SK-N-SH (cell line): ENCODE measurements around the gene MYPN. TPM values are rescaled to one million over a fixed set of nuclear protein-coding genes. Genes with fewer than 3 reads are reported as not detected.

Source experiments
- CTCF ChIA-PET: fragments of 300-600, 350-600 bp; formaldehyde crosslinking; extraction: SDS; loops from one replicate; lab custom pipeline; 2021; lab: Yijun Ruan, JAX
- POLR2A ChIA-PET: fragments of 350-600 bp; sonication (Branson Sonifier 250); formaldehyde crosslinking; extraction: SDS; loops from one replicate; lab custom pipeline; 2020; ENCODE audit warnings: antibody characterized with exemption, inconsistent platforms; lab: Yijun Ruan, JAX
- DNase-seq: peaks from one replicate; pipeline ENCODE4 v3.0.0; 2012
- H2AFZ ChIP-seq: fragments of 200-600 bp; sonication (generic); 2 replicates; pipeline ENCODE4 v1.8.1; 2016; ENCODE audit warnings: antibody characterized with exemption, mild to moderate bottlenecking, low read depth
- H3F3A ChIP-seq: fragments of 200-600 bp; sonication (generic); replicated peaks from 2 replicates; pipeline ENCODE3; 2016; ENCODE audit warnings: antibody characterized with exemption, mild to moderate bottlenecking; ENCODE audit not compliant: insufficient read depth
- H3K27ac ChIP-seq, 2 experiments: fragments of 200-500 bp in 1 of 2; fragments of 200-600 bp in 1 of 2; sonication (Bioruptor generic) in 1 of 2; sonication (generic), shearing (Covaris generic) in 1 of 2; 2 replicates each; pipeline versions ENCODE4 v1.5.1 to v1.6.1; 2014 to 2016; ENCODE audit warnings: low read depth in 2 of 2, inconsistent platforms in 1 of 2, low read length in 1 of 2, mild to moderate bottlenecking in 1 of 2, mixed read lengths in 1 of 2
- H3K27me3 ChIP-seq: fragments of 200-600 bp; sonication (generic), shearing (Covaris generic); 2 replicates; pipeline ENCODE4 v1.6.1; 2016; ENCODE audit warnings: mixed run types; ENCODE audit not compliant: insufficient read depth
- H3K36me3 ChIP-seq, 2 experiments: fragments of 200-500 bp in 1 of 2; fragments of 200-600 bp in 1 of 2; sonication (Bioruptor generic) in 1 of 2; sonication (generic) in 1 of 2; replicated peaks in 1 of 2; 2 replicates each; pipeline versions ENCODE3 to v1.5.1; 2014 to 2016; ENCODE audit warnings: low read length in 1 of 2, mild to moderate bottlenecking in 1 of 2; ENCODE audit not compliant: insufficient read depth in 2 of 2, control insufficient read depth in 1 of 2
- H3K4me1 ChIP-seq, 2 experiments: fragments of 200-500 bp in 1 of 2; fragments of 200-600 bp in 1 of 2; sonication (Bioruptor generic) in 1 of 2; sonication (generic), shearing (Covaris generic) in 1 of 2; 2 replicates each; pipeline versions ENCODE4 v1.5.1 to v1.6.1; 2014 to 2016; ENCODE audit warnings: low read depth in 1 of 2, low read length in 1 of 2, mixed run types in 1 of 2; ENCODE audit not compliant: insufficient read depth in 2 of 2, control insufficient read depth in 1 of 2
- H3K4me2 ChIP-seq: fragments of 200-600 bp; sonication (generic), shearing (Covaris generic); 2 replicates; pipeline ENCODE4 v1.6.1; 2017; ENCODE audit warnings: mixed run types
- H3K4me3 ChIP-seq, 2 experiments: fragments of 200-500 bp in 1 of 2; fragments of 200-600 bp in 1 of 2; sonication (Bioruptor generic) in 1 of 2; sonication (generic), shearing (Covaris generic) in 1 of 2; 2 replicates each; pipeline versions ENCODE4 v1.5.1 to v1.8.1; 2014 to 2016; ENCODE audit warnings: low read depth in 2 of 2, inconsistent platforms in 1 of 2, low read length in 1 of 2, mild to moderate bottlenecking in 1 of 2, mixed read lengths in 1 of 2, moderate library complexity in 1 of 2
- H3K79me2 ChIP-seq: fragments of 200-600 bp; sonication (generic); 2 replicates; pipeline ENCODE4 v1.8.1; 2017; ENCODE audit warnings: mild to moderate bottlenecking; ENCODE audit not compliant: insufficient read depth
- H3K9ac ChIP-seq: fragments of 200-600 bp; sonication (generic); 2 replicates; pipeline ENCODE4 v1.6.1; 2017; ENCODE audit warnings: mixed run types
- H3K9me2 ChIP-seq: fragments of 200-600 bp; sonication (generic); 2 replicates; pipeline ENCODE4 v1.6.1; 2017; ENCODE audit warnings: mixed run types
- H3K9me3 ChIP-seq: fragments of 200-600 bp; sonication (generic); 2 replicates; pipeline ENCODE4 v1.6.1; 2017; ENCODE audit warnings: mixed run types, mild to moderate bottlenecking, moderate library complexity
- H4K20me1 ChIP-seq: fragments of 200-600 bp; sonication (generic); 2 replicates; pipeline ENCODE4 v1.6.1; 2017; ENCODE audit warnings: mild to moderate bottlenecking, mixed run types; ENCODE audit not compliant: insufficient read depth
- EP300 ChIP-seq, 2 experiments: IDR thresholded peaks; 2 replicates each; pipeline versions ENCODE4 v1.4.0 to v1.6.1; 2012; ENCODE audit warnings: borderline replicate concordance in 1 of 2, low read depth in 1 of 2, low read length in 1 of 2
- GATA2 ChIP-seq: sonication (generic); formaldehyde crosslinking; IDR thresholded peaks from 2 replicates; pipeline ENCODE4 v1.5.0; 2020; ENCODE audit warnings: mild to moderate bottlenecking, missing genetic modification reagents
- NRF1 ChIP-seq: IDR thresholded peaks from 2 replicates; pipeline ENCODE4 v1.6.1; 2012; ENCODE audit warnings: low read depth, mild to moderate bottlenecking, low read length
- POLR2AphosphoS5 ChIP-seq: IDR thresholded peaks from 2 replicates; pipeline ENCODE4 v1.6.1; 2012; ENCODE audit warnings: low read depth, low read length
- RAD21 ChIP-seq: IDR thresholded peaks from 2 replicates; pipeline ENCODE4 v1.6.1; 2012; ENCODE audit warnings: mild to moderate bottlenecking, low read length
- SIN3A ChIP-seq: IDR thresholded peaks from 2 replicates; pipeline ENCODE4 v1.6.1; 2012; ENCODE audit warnings: low read depth, mild to moderate bottlenecking, low read length, moderate library complexity, borderline replicate concordance
- SMC3 ChIP-seq: IDR thresholded peaks from 2 replicates; pipeline ENCODE4 v1.6.1; 2012; ENCODE audit warnings: low read depth, low read length, improper control_type of control experiment
- YY1 ChIP-seq: IDR thresholded peaks from 2 replicates; pipeline ENCODE4 v1.4.0; 2012; ENCODE audit warnings: low read depth, mild to moderate bottlenecking
- WGBS: methylation state at CpG from one replicate; pipeline ENCODE4 v1.1.6; 2017; ENCODE audit warnings: low lambda C conversion rate; 5-methylcytosine and 5-hydroxymethylcytosine counted together
- polyA plus RNA-seq, 3 experiments: library from polyadenylated mRNA; depleted of rRNA; stranded (reverse); fragments of >200 nt; gene quantifications; 2 replicates each; pipeline ENCODE4 v1.2.3, GENCODE V29; 2012
- TF ChIP-seq, protein P1 (sequence below): fragments of 150-350 bp; IDR thresholded peaks from 2 replicates; pipeline ENCODE4 v1.6.1; 2017; ENCODE audit warnings: antibody characterized with exemption, low read length, low read depth, borderline replicate concordance
- TF ChIP-seq, protein P2 (sequence below): IDR thresholded peaks from 2 replicates; pipeline ENCODE4 v1.4.0; 2012; ENCODE audit warnings: low read depth
- TF ChIP-seq, protein P3 (sequence below): fragments of 200-600 bp; sonication (generic); IDR thresholded peaks from 2 replicates; pipeline ENCODE4 v1.6.1; 2017; ENCODE audit warnings: antibody characterized with exemption, mild to moderate bottlenecking, moderate library complexity
- TF ChIP-seq, protein P4 (sequence below): fragments of 150-350 bp; IDR thresholded peaks from 2 replicates; pipeline ENCODE4 v1.6.1; 2016; ENCODE audit warnings: mild to moderate bottlenecking, low read depth, low read length

Gene MYPN
- polyA plus RNA-seq, 1 of the 3 experiments (the other 2 are of a cell fraction): 0.43 TPM

DNA sequence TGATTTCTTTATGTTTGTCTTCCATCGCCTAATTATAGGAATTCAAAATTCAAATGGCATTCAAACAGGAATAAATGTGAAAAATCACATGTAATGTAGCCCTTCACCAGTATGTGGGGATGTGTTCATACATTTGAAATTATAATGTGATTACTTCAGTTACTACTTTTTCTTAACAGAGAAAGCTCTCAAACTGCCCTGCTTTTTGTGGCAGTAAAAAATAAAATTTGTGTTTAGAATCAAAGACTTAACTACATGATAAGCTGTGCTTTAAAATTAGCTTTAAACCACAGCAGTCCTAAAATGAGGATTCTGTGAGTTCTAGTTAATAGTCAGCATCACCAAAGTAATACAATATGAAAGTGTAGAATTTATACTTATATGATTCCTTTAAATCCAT lies 26.4 kb upstream of the MYPN start:
- Histone ChIP-seq H4K20me1 (no peaks in the 10 kb centered on the region), H3F3A (peaks cover 10% of the 10 kb centered on the region), H3K27me3 (no peaks in the 10 kb centered on the region), H3K9me2 (no peaks in the 10 kb centered on the region), H3K79me2 (no peaks in the 10 kb centered on the region), H3K4me2 (no peak overlapping the region; the same call in 1 of the 2 replicates), H2AFZ (peak overlapping the region; percentile 64), H3K4me3 (no peak overlapping the region), H3K27ac (peak overlapping the region in 1 of 2 experiments; percentile 55; a peak in 3 of 4 replicates), H3K9ac (peak overlapping the region; percentile 34), H3K36me3 (no peaks in the 10 kb centered on the region), H3K4me1 (peaks cover 0 to 32% of the 10 kb centered on the region in 2 experiments; a peak in 2 of 4 replicates), H3K9me3 (no peaks in the 10 kb centered on the region)
- 13% methylated on average over 1 of the region's 1 CpG for WGBS
- peak; percentile 32 for DNase-seq
- ChIA-PET POLR2A (no interaction called here), CTCF (interaction anchor here (0.6 to 4.4 kb wide), 18 partner anchors 9 to 339 kb away, joined by 3 to 50 read pairs (median 4); partner anchors contain the start of gene PBLD)
- no peak for TF ChIP-seq GATA2 (CRISPR knock-in tag)
- TF ChIP-seq, protein P1, sequence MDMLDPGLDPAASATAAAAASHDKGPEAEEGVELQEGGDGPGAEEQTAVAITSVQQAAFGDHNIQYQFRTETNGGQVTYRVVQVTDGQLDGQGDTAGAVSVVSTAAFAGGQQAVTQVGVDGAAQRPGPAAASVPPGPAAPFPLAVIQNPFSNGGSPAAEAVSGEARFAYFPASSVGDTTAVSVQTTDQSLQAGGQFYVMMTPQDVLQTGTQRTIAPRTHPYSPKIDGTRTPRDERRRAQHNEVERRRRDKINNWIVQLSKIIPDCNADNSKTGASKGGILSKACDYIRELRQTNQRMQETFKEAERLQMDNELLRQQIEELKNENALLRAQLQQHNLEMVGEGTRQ: no peak
- TF ChIP-seq RAD21: peak; percentile 79
- no peak for TF ChIP-seq EP300 (IDR thresholded peaks at IDR 0.05; ENCODE audit: borderline replicate concordance in 1 of 2, low read depth in 1 of 2, low read length in 1 of 2)
- TF ChIP-seq, protein P2, sequence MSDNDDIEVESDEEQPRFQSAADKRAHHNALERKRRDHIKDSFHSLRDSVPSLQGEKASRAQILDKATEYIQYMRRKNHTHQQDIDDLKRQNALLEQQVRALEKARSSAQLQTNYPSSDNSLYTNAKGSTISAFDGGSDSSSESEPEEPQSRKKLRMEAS: peak; percentile 48; the same call in 1 of the 2 replicates
- TF ChIP-seq, protein P3, sequence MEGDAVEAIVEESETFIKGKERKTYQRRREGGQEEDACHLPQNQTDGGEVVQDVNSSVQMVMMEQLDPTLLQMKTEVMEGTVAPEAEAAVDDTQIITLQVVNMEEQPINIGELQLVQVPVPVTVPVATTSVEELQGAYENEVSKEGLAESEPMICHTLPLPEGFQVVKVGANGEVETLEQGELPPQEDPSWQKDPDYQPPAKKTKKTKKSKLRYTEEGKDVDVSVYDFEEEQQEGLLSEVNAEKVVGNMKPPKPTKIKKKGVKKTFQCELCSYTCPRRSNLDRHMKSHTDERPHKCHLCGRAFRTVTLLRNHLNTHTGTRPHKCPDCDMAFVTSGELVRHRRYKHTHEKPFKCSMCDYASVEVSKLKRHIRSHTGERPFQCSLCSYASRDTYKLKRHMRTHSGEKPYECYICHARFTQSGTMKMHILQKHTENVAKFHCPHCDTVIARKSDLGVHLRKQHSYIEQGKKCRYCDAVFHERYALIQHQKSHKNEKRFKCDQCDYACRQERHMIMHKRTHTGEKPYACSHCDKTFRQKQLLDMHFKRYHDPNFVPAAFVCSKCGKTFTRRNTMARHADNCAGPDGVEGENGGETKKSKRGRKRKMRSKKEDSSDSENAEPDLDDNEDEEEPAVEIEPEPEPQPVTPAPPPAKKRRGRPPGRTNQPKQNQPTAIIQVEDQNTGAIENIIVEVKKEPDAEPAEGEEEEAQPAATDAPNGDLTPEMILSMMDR: peak; percentile 78
- TF ChIP-seq, protein P4, sequence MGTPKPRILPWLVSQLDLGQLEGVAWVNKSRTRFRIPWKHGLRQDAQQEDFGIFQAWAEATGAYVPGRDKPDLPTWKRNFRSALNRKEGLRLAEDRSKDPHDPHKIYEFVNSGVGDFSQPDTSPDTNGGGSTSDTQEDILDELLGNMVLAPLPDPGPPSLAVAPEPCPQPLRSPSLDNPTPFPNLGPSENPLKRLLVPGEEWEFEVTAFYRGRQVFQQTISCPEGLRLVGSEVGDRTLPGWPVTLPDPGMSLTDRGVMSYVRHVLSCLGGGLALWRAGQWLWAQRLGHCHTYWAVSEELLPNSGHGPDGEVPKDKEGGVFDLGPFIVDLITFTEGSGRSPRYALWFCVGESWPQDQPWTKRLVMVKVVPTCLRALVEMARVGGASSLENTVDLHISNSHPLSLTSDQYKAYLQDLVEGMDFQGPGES: no peak
- peak; percentile 66 for TF ChIP-seq SMC3
- TF ChIP-seq YY1: no peak

DNA sequence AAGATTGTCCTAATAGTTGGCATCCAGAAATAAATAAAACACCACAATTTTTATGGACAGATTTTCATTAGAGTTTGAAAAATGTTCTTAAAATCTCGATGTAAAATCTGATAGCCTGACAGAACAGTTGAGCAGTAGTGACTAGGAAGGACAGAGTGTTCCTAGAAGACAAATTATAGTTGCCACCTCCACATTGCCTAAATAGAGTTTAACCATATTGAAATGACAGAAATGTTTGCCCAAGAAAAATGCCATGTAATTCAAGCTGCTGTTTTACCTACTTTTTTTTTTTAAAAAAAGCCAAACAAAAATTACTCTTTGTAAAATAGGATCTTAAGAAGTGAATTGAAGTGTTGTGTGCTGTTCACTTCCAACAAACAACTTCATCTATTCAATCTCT lies 25.3 kb upstream of the MYPN start:
- CTCF ChIA-PET: interaction anchor here (1.3 to 4.4 kb wide), 3 partner anchors 72 to 218 kb away, joined by 6 to 50 read pairs (median 9); no protein-coding TSS in a partner anchor
- Histone ChIP-seq H3K79me2 (no peaks in the 10 kb centered on the region), H2AFZ (peak overlapping the region; percentile 64; the same call in 1 of the 2 replicates), H4K20me1 (no peaks in the 10 kb centered on the region), H3K27ac (peak overlapping the region in 1 of 2 experiments; percentile 55; a peak in 1 of 4 replicates), H3K9ac (no peak overlapping the region), H3K9me3 (no peaks in the 10 kb centered on the region)
- TF ChIP-seq SIN3A: no peak
- TF ChIP-seq POLR2AphosphoS5: no peak
- TF ChIP-seq NRF1: no peak
- TF ChIP-seq, all 33 proteins: peak for 0
- Histone ChIP-seq H3K4me2 (no peak overlapping the region), H3K27me3 (no peaks in the 10 kb centered on the region), H3F3A (peaks cover 10% of the 10 kb centered on the region), H3K9me2 (no peaks in the 10 kb centered on the region), H3K36me3 (no peaks in the 10 kb centered on the region), H3K4me3 (no peak overlapping the region), H3K4me1 (peaks cover 0 to 32% of the 10 kb centered on the region in 2 experiments; a peak in 2 of 4 replicates)
- DNase-seq: no peak
- POLR2A ChIA-PET: no interaction called here
- WGBS: 59% methylated on average over 1 of the region's 1 CpG
